Right atrium auricular region (tissue), 2 donors: Measurements from ENCODE around the gene C19orf44. TPM values are rescaled to one million over a fixed set of nuclear protein-coding genes. Genes with fewer than 3 reads are reported as not detected.
A peak's percentile ranks its signal among the peaks of the same experiment; 100 is the strongest.

Source experiments
- DNase-seq: peaks from one replicate; pipeline ENCODE4 v3.0.0-alpha.2; 2019; ENCODE audit warnings: low spot score
- H3K27ac ChIP-seq, 2 donors: fragments of 200-600 bp; sonication (generic); 1 replicate in 1 of 2; 2 replicates in 1 of 2; pipeline ENCODE4 v1.5.1; 2016 to 2019
- H3K27me3 ChIP-seq, 2 donors: fragments of 200-600 bp; sonication (generic); one replicate each; pipeline versions ENCODE4 v1.5.1 to v1.6.0; 2017 to 2019
- H3K36me3 ChIP-seq: fragments of 200-600 bp; sonication (generic); one replicate; pipeline ENCODE4 v1.5.1; 2016
- H3K4me1 ChIP-seq, 2 donors: fragments of 200-600 bp; sonication (generic); one replicate each; pipeline versions ENCODE4 v1.5.1 to v1.6.0; 2017 to 2019
- H3K4me3 ChIP-seq, 2 donors: fragments of 200-600 bp; sonication (generic); 1 replicate in 1 of 2; 2 replicates in 1 of 2; pipeline ENCODE4 v1.5.1; 2017 to 2019; ENCODE audit warnings: mild to moderate bottlenecking in 1 of 2, moderate library complexity in 1 of 2
- H3K9me3 ChIP-seq, 2 donors: fragments of 200-600 bp; sonication (generic); one replicate each; pipeline ENCODE4 v1.5.1; 2019
- total RNA-seq, 2 donors: library from RNA; depleted of rRNA; stranded (reverse); fragments of >200 nt; gene quantifications; one replicate each; pipeline ENCODE4 v1.1.0, GENCODE V29; 2016
- TF ChIP-seq, protein P1 (sequence below), 2 donors: fragments of 200-600 bp; sonication (generic); IDR thresholded peaks; one replicate each; pipeline ENCODE4 v1.5.1; 2019; ENCODE audit warnings: antibody characterized with exemption in 2 of 2

C19orf44 gene
- total RNA-seq, 2 donors from 2014 or later, result 2.3 to 6.0 TPM

DNA sequence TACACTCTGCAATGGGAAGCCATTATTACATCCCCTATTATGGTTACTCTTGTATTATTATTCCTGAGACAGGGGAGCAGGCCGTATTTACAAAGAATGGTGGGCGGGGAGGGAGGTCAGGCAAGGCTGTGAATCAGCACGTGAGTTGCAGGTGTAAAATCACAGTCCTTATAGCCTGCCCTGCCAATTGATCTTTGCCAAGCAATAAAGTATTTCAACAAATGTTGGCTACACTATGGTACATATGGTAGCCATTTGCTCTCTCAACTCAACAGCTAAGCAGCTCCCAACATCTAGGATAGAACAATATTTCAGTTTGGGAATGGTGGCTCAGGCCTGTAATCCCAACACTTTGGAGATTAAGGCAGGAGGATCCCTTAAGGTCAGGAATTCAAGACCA lies 36.5 kb upstream of the C19orf44 start:
- Histone ChIP-seq H3K27me3 (no peaks in the 10 kb centered on the region), H3K4me3 (no peak overlapping the region), H3K9me3 (no peaks in the 10 kb centered on the region), H3K4me1 (peaks cover 0 to 97% of the 10 kb centered on the region in 2 donors), H3K36me3 (no peaks in the 10 kb centered on the region), H3K27ac (peak overlapping the region; percentile 93 to 95)
- TF ChIP-seq, protein P1, sequence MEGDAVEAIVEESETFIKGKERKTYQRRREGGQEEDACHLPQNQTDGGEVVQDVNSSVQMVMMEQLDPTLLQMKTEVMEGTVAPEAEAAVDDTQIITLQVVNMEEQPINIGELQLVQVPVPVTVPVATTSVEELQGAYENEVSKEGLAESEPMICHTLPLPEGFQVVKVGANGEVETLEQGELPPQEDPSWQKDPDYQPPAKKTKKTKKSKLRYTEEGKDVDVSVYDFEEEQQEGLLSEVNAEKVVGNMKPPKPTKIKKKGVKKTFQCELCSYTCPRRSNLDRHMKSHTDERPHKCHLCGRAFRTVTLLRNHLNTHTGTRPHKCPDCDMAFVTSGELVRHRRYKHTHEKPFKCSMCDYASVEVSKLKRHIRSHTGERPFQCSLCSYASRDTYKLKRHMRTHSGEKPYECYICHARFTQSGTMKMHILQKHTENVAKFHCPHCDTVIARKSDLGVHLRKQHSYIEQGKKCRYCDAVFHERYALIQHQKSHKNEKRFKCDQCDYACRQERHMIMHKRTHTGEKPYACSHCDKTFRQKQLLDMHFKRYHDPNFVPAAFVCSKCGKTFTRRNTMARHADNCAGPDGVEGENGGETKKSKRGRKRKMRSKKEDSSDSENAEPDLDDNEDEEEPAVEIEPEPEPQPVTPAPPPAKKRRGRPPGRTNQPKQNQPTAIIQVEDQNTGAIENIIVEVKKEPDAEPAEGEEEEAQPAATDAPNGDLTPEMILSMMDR (IDR thresholded peaks at IDR 0.05), result no peak
- DNase-seq, result no peak

DNA sequence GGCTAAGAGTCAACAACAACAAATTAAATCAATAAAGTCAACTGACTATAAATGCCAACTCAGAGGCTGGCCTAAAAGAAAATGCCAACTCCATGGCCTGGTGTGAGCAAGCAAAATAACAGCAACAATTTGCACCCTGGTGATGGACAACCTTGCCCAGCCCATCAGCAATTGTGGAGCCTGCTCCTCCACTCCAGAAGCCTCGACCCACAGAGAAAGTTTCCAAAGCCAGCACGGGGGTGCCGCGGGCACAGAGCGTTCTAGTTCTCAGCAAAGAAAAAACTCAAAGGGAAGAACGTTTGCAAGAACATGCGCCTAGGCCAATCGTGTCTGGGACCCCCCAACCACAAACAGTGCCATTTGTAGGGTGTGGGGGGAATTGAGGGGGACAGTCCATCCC lies 35.7 kb upstream of the C19orf44 start:
- Histone ChIP-seq H3K4me3 (no peak overlapping the region), H3K4me1 (peaks cover 0 to 92% of the 10 kb centered on the region in 2 donors), H3K27ac (peak overlapping the region; percentile 93 to 95), H3K27me3 (no peaks in the 10 kb centered on the region), H3K36me3 (no peaks in the 10 kb centered on the region), H3K9me3 (no peaks in the 10 kb centered on the region)
- DNase-seq, result no peak
- TF ChIP-seq, protein P1 (IDR thresholded peaks at IDR 0.05), result no peak

DNA sequence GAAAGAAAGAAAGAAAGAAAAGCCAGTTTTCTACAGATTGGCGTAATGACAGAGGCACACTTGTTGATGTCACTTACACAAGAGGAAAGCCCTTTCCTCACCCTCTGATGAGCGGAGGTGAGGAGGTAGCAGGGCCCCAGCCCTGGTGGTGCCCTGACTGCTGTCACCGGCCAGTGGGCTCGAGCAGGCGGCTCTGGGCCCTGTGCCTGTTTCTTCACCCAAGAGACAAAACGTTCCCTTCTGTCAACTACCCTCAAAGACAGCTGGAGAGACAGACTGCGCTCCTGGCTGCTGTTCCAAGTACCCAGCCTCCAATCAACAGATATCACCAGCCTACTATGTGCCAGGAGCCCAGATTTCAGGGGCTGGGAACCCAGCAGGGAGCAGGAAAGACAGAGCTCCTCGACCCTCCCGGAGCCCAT lies 34.6 kb upstream of the C19orf44 start:
- no peak overlapping the region for H3K4me3 ChIP-seq
- peak overlapping the region; percentile 93 to 95 for H3K27ac ChIP-seq
- H3K9me3 ChIP-seq, result no peaks in the 10 kb centered on the region
- no peaks in the 10 kb centered on the region for H3K36me3 ChIP-seq
- peak; percentile 66 for DNase-seq
- TF ChIP-seq, protein P1 (IDR thresholded peaks at IDR 0.05), result no peak
- H3K4me1 ChIP-seq, result peaks cover 0 to 89% of the 10 kb centered on the region in 2 donors
- H3K27me3 ChIP-seq, result no peaks in the 10 kb centered on the region

DNA sequence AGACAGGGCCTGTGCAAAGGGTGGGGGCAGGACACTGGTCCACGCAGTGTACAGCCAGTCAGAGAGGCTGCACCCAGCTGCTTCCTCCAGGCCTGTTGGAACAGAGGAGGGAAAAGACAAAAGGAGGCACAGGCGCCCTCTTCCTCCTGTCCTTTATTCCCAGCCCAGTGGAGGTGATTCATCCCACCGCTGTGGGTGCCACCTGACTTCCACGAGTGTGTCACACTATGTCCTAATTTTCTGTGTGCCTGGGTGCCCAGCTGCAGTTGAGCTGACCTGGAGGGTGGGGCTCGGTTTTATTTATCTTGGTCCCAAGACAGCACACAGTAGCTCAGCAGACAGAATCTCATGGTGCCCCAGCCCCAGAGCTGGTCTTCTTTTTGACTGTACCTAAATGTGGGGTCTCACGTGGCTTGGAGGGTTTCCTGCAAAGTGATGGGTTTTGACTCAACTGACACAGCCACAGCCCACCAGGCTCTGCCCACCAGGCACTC lies 33.4 kb upstream of the C19orf44 start:
- Histone ChIP-seq H3K36me3 (no peaks in the 10 kb centered on the region), H3K27me3 (no peaks in the 10 kb centered on the region), H3K4me3 (no peak overlapping the region), H3K27ac (peak overlapping the region; percentile 93 to 95), H3K9me3 (no peaks in the 10 kb centered on the region), H3K4me1 (peaks cover 0 to 89% of the 10 kb centered on the region in 2 donors)
- peak; percentile 67 for DNase-seq
- TF ChIP-seq, protein P1 (IDR thresholded peaks at IDR 0.05), result no peak

DNA sequence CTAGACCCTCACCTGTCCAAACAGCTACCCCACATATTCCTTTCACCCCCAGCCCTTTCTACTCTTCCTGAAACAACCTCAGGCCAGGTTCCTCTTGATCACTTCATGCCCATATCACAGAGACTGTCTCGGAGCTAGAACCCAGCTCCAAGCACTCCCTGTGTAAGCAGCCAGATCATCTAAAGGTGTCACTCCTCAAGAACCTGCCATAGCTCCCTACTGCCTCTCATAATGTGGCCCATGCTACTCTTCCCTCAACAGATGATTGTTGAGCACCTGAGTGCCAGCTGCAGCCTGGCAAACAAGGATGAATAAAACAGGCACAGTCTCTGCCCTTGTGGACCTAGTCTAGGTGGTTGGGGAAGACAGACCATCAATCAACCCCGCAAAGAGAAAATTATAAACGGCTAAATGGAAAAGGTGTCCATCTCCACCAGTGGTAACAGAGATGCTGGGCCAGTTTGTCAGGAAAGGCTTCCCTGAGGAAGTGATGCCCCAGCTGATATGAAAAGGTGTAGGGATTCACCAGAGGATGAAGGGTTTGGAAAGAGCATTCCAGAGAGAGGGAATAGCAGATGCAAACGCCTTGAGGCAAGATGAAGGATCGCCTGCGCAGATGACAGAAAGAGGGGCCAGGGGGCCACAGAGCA lies 32.7 kb upstream of the C19orf44 start:
- TF ChIP-seq, protein P1 (IDR thresholded peaks at IDR 0.05), result no peak
- no peaks in the 10 kb centered on the region for H3K36me3 ChIP-seq
- no peak for DNase-seq
- peaks cover 0 to 89% of the 10 kb centered on the region in 2 donors for H3K4me1 ChIP-seq
- H3K4me3 ChIP-seq, result no peak overlapping the region
- H3K27me3 ChIP-seq, result no peaks in the 10 kb centered on the region
- peak overlapping the region; percentile 93 to 95 for H3K27ac ChIP-seq
- H3K9me3 ChIP-seq, result no peaks in the 10 kb centered on the region
